Fibroblast of pulmonary artery (primary cell): Measurements from ENCODE around the gene ZNF787.

Experiments used
- DNase-seq: peaks from one replicate; pipeline ENCODE4 v3.0.0-alpha.2; 2010; ENCODE audit warnings: low read depth
- H3K4me3 ChIP-seq: replicated peaks from 2 replicates; pipeline ENCODE4 v1.5.1; 2011; ENCODE audit warnings: low read depth, mild to moderate bottlenecking, control low read depth, low read length, moderate library complexity
- CTCF ChIP-seq: IDR thresholded peaks from 2 replicates; pipeline ENCODE4 v1.5.1; 2011; ENCODE audit warnings: mild to moderate bottlenecking, control low read depth, low read length, inconsistent platforms; ENCODE audit errors: missing control alignments

Gene ZNF787

GRCh38 chr19:56123266-56123891, 2.3 kb upstream of the ZNF787 start:
- TF ChIP-seq CTCF = no peak
- no peak for DNase-seq
- H3K4me3 ChIP-seq = no peak overlapping the region

GRCh38 chr19:56120371-56121179, 520 bp downstream of the ZNF787 start:
- TF ChIP-seq CTCF = peak; percentile 1
- peak overlapping the region; percentile 74 for H3K4me3 ChIP-seq
- DNase-seq = peak; percentile 74

GRCh38 chr19:56120002-56120370, 1.1 kb downstream of the ZNF787 start:
- no peak for DNase-seq
- TF ChIP-seq CTCF = no peak
- peak overlapping the region; percentile 74 for H3K4me3 ChIP-seq

- DNase-seq = no peak
- no peak for TF ChIP-seq CTCF
- peak overlapping the region; percentile 74 for H3K4me3 ChIP-seq
Measured at GRCh38 chr19:56119582-56119978, 1.5 kb downstream of the ZNF787 start.

- DNase-seq = no peak
- peak overlapping the region; percentile 74 for H3K4me3 ChIP-seq
- no peak for TF ChIP-seq CTCF
Measured at GRCh38 chr19:56118666-56119581, 2.2 kb downstream of the ZNF787 start.

- TF ChIP-seq CTCF = no peak
- DNase-seq = no peak
Measured at GRCh38 chr19:56117889-56118288, 3.2 kb downstream of the ZNF787 start.

More at GRCh38 chr19:56117889-56118288, 3.2 kb downstream of the ZNF787 start:
- H3K4me3 ChIP-seq = no peak overlapping the region
